Measurements from ENCODE around the gene TTC8.

DNA sequence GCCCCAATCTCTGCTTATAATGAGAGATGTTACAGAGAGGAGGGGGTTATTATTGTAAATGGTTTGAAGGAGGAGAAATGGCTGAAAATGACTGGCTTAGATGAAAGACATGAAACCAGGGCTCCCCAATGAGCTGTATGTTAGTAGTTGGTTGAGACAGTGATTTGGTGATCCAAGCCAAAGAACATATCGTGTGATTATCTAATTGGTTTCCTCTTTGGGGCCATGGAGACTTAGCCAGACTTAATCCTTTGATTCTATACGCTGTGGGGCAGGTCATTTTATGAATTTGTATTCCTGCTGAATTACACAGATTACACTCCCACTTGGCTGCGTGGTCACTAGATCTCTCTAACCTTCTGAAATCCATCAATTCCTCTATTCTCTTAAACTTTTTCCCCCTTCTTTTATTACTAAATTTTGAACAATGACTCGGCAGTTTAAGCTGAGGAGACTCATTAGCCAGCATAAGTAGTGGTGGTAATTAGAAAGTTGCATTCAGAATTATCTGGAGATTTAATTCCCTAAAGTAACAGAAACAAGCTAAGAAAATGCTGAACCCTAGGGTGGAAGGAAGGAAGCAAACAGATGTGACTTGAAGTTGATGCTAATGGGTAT, 5.3 kb downstream of the TTC8 start:
- TF ChIP-seq, protein P1, sequence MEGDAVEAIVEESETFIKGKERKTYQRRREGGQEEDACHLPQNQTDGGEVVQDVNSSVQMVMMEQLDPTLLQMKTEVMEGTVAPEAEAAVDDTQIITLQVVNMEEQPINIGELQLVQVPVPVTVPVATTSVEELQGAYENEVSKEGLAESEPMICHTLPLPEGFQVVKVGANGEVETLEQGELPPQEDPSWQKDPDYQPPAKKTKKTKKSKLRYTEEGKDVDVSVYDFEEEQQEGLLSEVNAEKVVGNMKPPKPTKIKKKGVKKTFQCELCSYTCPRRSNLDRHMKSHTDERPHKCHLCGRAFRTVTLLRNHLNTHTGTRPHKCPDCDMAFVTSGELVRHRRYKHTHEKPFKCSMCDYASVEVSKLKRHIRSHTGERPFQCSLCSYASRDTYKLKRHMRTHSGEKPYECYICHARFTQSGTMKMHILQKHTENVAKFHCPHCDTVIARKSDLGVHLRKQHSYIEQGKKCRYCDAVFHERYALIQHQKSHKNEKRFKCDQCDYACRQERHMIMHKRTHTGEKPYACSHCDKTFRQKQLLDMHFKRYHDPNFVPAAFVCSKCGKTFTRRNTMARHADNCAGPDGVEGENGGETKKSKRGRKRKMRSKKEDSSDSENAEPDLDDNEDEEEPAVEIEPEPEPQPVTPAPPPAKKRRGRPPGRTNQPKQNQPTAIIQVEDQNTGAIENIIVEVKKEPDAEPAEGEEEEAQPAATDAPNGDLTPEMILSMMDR (conservative IDR thresholded peaks at IDR 0.05 in 1 of 2, IDR thresholded peaks at IDR 0.05 in 1 of 2; ENCODE audit: low read depth in 1 of 2, low read length in 2 of 2), result no peak
- no peak for TF ChIP-seq EZH2 (IDR thresholded peaks at IDR 0.05; ENCODE audit: low read length, missing control alignments)
